Lower leg skin (tissue), 4 donors: ENCODE data around the gene ANO2. TPM values are rescaled to one million over a fixed set of nuclear protein-coding genes. Genes with fewer than 3 reads are reported as not detected.

Source experiments
- DNase-seq, 2 donors: peaks; one replicate each; pipeline ENCODE4 v3.0.0-alpha.2; 2019; ENCODE audit warnings: low spot score in 2 of 2
- H3K4me3 ChIP-seq: fragments of 200-600 bp; sonication (generic); 2 replicates; pipeline ENCODE4 v1.5.1; 2017; ENCODE audit warnings: mild to moderate bottlenecking, low read depth; ENCODE audit not compliant: poor library complexity, severe bottlenecking
- POLR2A ChIP-seq, 2 donors: fragments of 450-650 bp; IDR thresholded peaks; one replicate each; pipeline ENCODE4 v1.6.1; 2016 to 2017; ENCODE audit warnings: antibody characterized with exemption in 2 of 2, mild to moderate bottlenecking in 1 of 2, moderate library complexity in 1 of 2
- WGBS, 2 donors: methylation state at CpG; one replicate each; pipeline ENCODE4 v1.1.5; 2018; 5-methylcytosine and 5-hydroxymethylcytosine counted together
- intact Hi-C: fragments of 100-400 bp; cut with DNase I; formaldehyde crosslinking; loops from one replicate; pipeline ENCODE4 v1.15.0; 2023; ENCODE audit warnings: low total_unique reads
- total RNA-seq, 4 donors: library from RNA; depleted of rRNA; stranded (reverse); fragments of >200 nt; gene quantifications; one replicate each; pipeline ENCODE4 v1.1.0, GENCODE V29; 2016
- TF ChIP-seq, protein P1 (sequence below), 3 donors: fragments of 450-650 bp; IDR thresholded peaks; one replicate each; pipeline ENCODE4 v1.5.1; 2016; ENCODE audit warnings: antibody characterized with exemption in 3 of 3, mild to moderate bottlenecking in 3 of 3, moderate library complexity in 2 of 3

ANO2 gene
- total RNA-seq, 4 donors from 2014 or later, result 0.76 to 2.6 (median 1.8) TPM

DNA sequence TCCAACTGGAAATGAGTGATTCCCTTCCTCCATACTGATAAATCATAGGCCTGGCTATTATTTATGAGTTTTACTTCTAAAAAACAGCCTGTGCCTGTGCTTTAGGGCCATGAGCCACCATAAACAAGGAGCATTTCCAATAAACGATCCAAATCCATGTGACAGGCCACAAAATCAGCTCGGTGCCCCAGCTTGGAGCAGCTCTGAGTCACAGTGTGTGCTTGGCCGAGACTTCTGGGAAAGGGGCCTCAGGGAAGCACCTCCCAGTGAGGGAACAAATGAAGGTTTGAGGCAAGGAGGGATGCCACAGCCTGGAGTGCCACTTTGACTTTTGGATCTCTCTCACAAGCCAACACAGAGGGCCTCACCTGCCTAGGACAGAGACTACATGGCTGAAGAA lies 322.8 kb downstream of the ANO2 start:
- 46 to 47% methylated on average over 3 of the region's 3 CpGs for WGBS, 2 donors
- TF ChIP-seq, protein P1, sequence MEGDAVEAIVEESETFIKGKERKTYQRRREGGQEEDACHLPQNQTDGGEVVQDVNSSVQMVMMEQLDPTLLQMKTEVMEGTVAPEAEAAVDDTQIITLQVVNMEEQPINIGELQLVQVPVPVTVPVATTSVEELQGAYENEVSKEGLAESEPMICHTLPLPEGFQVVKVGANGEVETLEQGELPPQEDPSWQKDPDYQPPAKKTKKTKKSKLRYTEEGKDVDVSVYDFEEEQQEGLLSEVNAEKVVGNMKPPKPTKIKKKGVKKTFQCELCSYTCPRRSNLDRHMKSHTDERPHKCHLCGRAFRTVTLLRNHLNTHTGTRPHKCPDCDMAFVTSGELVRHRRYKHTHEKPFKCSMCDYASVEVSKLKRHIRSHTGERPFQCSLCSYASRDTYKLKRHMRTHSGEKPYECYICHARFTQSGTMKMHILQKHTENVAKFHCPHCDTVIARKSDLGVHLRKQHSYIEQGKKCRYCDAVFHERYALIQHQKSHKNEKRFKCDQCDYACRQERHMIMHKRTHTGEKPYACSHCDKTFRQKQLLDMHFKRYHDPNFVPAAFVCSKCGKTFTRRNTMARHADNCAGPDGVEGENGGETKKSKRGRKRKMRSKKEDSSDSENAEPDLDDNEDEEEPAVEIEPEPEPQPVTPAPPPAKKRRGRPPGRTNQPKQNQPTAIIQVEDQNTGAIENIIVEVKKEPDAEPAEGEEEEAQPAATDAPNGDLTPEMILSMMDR (IDR thresholded peaks at IDR 0.05), result no peak
- no peak for TF ChIP-seq POLR2A (IDR thresholded peaks at IDR 0.05)
- no peak overlapping the region for H3K4me3 ChIP-seq
- intact Hi-C loops, result no loop called here
- DNase-seq, result peak in 1 of 2 donors; percentile 43

DNA sequence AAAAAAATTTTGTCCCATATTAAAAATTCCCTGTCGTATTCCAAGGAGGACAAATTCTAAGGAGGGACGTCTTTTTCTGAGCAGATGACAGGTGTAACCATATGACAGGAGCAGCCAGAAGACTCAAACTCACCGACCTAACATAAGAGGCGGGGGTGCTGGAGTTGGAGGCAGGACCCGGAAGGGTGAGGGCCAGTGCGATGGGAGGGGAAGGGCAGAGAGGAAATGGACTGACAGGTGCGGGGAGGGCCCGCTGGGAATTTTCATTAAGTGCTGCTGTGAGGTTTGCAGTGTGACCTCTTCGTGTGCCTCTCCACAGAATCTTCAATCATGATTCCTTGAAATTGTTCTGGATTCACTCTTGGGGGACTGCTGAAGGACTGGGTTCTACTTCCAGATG lies 323.7 kb downstream of the ANO2 start:
- DNase-seq, result peak in 1 of 2 donors; percentile 48
- intact Hi-C loops, result no loop called here
- no peak overlapping the region for H3K4me3 ChIP-seq
- 89 to 92% methylated on average over 9 of the region's 9 CpGs for WGBS, 2 donors
- TF ChIP-seq POLR2A (IDR thresholded peaks at IDR 0.05), result no peak
- TF ChIP-seq, protein P1 (IDR thresholded peaks at IDR 0.05), result no peak

DNA sequence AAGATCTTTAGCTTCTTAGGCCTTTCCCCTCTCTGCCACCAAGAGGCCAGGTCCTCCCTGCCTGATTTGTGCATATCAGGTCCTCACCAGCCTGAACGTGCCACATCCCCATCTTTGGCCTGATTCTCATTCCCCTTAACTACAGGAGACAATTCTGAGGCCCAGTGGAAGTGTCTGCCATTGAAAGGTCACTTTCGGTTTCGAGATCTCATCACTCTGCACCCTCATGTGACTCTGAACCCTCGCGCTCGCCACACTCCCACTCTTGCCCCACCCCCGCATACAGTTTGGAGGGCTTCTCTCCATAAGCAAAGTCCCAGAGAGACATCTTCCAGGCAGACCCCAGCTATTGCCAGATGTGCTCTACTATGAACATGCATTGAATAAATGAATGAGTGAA lies 324.2 kb downstream of the ANO2 start:
- TF ChIP-seq POLR2A (IDR thresholded peaks at IDR 0.05), result no peak
- TF ChIP-seq, protein P1 (IDR thresholded peaks at IDR 0.05), result no peak
- WGBS, 2 donors, result 91 to 93% methylated on average over 7 of the region's 7 CpGs
- intact Hi-C loops, result no loop called here
- H3K4me3 ChIP-seq, result no peak overlapping the region
- peak in 1 of 2 donors; percentile 20 for DNase-seq

DNA sequence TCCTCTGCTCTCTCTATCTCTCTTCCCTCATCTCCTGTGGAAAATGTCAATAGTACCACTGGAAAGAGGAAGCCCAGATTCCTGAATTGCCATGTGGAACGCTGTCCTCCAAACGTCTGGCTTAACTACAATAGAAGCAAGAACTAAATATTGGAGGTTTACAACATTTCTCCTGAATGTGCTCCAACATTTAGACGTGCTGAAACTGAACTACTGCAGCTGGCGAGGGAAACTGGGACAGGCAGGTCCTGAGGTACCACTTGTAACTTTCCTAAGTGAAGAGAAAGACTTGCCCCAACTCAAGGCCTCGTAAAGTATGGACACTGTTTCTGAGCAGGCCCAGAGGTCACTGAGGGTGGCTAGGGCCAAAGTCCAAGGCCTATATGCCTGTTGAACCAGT lies 325.4 kb downstream of the ANO2 start:
- no peak overlapping the region for H3K4me3 ChIP-seq
- 52 to 57% methylated on average over 5 of the region's 5 CpGs for WGBS, 2 donors
- TF ChIP-seq, protein P1 (IDR thresholded peaks at IDR 0.05), result no peak
- no peak for TF ChIP-seq POLR2A (IDR thresholded peaks at IDR 0.05)
- intact Hi-C loops, result no loop called here
- peak in 1 of 2 donors; percentile 15 for DNase-seq

DNA sequence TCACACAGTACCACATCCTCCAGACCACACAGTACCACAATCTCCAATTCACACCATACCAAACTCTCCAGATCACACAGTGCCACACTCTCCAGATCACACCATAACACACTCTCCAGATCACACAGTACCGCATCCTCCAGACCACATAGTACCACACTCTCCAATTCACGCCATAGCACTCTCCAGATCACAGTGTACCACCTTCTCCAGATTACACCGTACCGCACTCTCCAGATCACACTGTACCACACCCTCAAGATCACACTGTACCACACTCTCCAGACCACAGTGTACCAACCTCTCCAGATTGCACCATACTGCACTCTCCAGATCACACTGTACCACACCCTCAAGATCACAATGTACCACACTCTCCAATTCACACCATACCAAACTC lies 328.2 kb downstream of the ANO2 start:
- no peak for DNase-seq
- no peak overlapping the region for H3K4me3 ChIP-seq
- 95% methylated on average over 4 of the region's 4 CpGs for WGBS, 2 donors
- TF ChIP-seq, protein P1 (IDR thresholded peaks at IDR 0.05), result no peak
- no peak for TF ChIP-seq POLR2A (IDR thresholded peaks at IDR 0.05)
- intact Hi-C loops, result no loop called here

DNA sequence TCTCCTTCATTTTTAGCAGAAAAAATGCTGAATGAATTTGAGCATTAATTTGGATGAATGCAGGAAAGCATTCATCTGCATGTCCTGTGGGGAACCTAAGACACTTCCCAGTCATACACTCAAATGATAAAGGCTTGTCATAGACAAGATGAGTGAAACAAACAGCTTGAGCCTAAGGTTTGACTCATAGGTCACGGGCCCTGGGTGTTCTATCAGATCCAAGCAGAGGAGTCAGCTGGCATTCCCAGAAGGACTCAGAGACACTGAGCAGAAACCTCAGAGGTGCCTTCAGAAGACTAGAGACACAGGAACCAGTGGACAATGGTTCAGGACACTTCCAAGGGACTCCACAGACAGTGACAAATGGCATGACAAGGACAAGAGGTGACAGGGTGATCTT lies 329.3 kb downstream of the ANO2 start:
- 93 to 95% methylated on average over 1 of the region's 1 CpG for WGBS, 2 donors
- intact Hi-C loops, result no loop called here
- no peak for DNase-seq
- TF ChIP-seq, protein P1 (IDR thresholded peaks at IDR 0.05), result no peak
- TF ChIP-seq POLR2A (IDR thresholded peaks at IDR 0.05), result no peak
- no peak overlapping the region for H3K4me3 ChIP-seq
